ENCODE data around the gene IKZF5.

DNA sequence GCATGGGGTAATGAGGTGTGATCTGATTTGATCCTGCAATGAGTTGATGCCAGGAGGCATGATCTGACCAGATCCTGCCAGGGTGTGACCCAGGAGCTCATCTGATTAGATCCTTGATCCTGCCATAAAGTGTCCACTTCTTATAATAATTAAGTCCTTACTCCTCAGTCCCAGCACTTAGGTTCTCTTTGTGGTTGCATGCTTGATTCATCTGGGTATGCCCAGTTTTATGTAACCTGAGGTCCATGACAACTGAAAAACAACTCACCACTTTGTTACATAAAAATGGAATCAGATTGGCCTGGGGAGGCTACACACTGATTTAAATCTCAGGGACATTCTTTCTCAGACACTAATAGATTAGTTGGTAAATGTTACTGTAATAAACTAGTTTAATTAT lies 19.3 kb upstream of the IKZF5 start:
- TF ChIP-seq, protein P1, sequence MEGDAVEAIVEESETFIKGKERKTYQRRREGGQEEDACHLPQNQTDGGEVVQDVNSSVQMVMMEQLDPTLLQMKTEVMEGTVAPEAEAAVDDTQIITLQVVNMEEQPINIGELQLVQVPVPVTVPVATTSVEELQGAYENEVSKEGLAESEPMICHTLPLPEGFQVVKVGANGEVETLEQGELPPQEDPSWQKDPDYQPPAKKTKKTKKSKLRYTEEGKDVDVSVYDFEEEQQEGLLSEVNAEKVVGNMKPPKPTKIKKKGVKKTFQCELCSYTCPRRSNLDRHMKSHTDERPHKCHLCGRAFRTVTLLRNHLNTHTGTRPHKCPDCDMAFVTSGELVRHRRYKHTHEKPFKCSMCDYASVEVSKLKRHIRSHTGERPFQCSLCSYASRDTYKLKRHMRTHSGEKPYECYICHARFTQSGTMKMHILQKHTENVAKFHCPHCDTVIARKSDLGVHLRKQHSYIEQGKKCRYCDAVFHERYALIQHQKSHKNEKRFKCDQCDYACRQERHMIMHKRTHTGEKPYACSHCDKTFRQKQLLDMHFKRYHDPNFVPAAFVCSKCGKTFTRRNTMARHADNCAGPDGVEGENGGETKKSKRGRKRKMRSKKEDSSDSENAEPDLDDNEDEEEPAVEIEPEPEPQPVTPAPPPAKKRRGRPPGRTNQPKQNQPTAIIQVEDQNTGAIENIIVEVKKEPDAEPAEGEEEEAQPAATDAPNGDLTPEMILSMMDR (IDR thresholded peaks at IDR 0.05), result no peak
- TF ChIP-seq SIN3A (IDR thresholded peaks at IDR 0.05; ENCODE audit: borderline replicate concordance, insufficient read depth, low read depth, low read length) (no peak), POLR2AphosphoS5 (IDR thresholded peaks at IDR 0.05; ENCODE audit: low read depth, low read length) (no peak), TCF7L2 (IDR thresholded peaks at IDR 0.05; ENCODE audit: low read depth, low read length) (no peak)
- TF ChIP-seq, protein P2, sequence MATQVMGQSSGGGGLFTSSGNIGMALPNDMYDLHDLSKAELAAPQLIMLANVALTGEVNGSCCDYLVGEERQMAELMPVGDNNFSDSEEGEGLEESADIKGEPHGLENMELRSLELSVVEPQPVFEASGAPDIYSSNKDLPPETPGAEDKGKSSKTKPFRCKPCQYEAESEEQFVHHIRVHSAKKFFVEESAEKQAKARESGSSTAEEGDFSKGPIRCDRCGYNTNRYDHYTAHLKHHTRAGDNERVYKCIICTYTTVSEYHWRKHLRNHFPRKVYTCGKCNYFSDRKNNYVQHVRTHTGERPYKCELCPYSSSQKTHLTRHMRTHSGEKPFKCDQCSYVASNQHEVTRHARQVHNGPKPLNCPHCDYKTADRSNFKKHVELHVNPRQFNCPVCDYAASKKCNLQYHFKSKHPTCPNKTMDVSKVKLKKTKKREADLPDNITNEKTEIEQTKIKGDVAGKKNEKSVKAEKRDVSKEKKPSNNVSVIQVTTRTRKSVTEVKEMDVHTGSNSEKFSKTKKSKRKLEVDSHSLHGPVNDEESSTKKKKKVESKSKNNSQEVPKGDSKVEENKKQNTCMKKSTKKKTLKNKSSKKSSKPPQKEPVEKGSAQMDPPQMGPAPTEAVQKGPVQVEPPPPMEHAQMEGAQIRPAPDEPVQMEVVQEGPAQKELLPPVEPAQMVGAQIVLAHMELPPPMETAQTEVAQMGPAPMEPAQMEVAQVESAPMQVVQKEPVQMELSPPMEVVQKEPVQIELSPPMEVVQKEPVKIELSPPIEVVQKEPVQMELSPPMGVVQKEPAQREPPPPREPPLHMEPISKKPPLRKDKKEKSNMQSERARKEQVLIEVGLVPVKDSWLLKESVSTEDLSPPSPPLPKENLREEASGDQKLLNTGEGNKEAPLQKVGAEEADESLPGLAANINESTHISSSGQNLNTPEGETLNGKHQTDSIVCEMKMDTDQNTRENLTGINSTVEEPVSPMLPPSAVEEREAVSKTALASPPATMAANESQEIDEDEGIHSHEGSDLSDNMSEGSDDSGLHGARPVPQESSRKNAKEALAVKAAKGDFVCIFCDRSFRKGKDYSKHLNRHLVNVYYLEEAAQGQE (IDR thresholded peaks at IDR 0.05; ENCODE audit: insufficient read depth in 1 of 2, low read depth in 2 of 2, low read length in 1 of 2), result no peak
